Measurements from ENCODE around the gene GAD1. TPM values are rescaled to one million over a fixed set of nuclear protein-coding genes. Genes with fewer than 3 reads are reported as not detected.

GAD1 gene
- total RNA-seq, 1 donor from 2014 or later: 0.43 TPM

DNA sequence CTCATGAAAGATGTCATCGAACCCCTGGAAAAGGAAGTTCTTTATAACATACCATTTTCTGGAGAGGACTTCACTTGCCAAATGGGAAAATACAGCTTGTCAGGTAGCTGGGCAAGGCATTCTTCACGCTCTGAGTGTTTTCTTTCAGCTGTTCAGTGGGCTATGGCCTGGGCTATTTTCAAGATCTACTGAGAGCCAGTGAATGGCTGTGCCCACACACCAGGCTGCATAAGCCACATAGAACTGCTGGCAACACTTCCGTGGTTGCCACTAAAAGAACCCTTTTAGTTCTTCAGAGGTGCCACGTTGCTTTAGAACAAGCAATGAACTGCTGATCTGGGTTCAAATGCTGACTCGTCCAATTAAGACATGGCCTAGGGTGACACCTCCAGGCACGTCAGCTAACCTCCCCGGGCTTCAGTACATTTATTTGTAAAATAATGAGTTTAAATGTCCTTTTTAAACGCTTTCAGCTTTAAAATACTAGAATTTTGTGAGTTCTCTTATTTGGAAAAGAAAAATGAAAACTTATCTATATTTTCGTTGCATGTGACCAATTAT, 75.8 kb downstream of the GAD1 start:
- Mint-ChIP-seq H3K9me3 (ENCODE audit: low read depth) (no peaks in the 10 kb centered on the region), H3K27ac (no peak overlapping the region), H3K4me1 (ENCODE audit: low read depth) (no peaks in the 10 kb centered on the region), H3K4me3 (ENCODE audit: low read depth) (no peak overlapping the region), H3K36me3 (ENCODE audit: insufficient read depth) (no peaks in the 10 kb centered on the region), H3K27me3 (peaks cover 10% of the 10 kb centered on the region)
- TF ChIP-seq, protein P1, sequence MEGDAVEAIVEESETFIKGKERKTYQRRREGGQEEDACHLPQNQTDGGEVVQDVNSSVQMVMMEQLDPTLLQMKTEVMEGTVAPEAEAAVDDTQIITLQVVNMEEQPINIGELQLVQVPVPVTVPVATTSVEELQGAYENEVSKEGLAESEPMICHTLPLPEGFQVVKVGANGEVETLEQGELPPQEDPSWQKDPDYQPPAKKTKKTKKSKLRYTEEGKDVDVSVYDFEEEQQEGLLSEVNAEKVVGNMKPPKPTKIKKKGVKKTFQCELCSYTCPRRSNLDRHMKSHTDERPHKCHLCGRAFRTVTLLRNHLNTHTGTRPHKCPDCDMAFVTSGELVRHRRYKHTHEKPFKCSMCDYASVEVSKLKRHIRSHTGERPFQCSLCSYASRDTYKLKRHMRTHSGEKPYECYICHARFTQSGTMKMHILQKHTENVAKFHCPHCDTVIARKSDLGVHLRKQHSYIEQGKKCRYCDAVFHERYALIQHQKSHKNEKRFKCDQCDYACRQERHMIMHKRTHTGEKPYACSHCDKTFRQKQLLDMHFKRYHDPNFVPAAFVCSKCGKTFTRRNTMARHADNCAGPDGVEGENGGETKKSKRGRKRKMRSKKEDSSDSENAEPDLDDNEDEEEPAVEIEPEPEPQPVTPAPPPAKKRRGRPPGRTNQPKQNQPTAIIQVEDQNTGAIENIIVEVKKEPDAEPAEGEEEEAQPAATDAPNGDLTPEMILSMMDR (IDR thresholded peaks at IDR 0.05; ENCODE audit: unreplicated experiment): no peak
- DNase-seq (ENCODE audit: low spot score, unreplicated experiment): no peak

DNA sequence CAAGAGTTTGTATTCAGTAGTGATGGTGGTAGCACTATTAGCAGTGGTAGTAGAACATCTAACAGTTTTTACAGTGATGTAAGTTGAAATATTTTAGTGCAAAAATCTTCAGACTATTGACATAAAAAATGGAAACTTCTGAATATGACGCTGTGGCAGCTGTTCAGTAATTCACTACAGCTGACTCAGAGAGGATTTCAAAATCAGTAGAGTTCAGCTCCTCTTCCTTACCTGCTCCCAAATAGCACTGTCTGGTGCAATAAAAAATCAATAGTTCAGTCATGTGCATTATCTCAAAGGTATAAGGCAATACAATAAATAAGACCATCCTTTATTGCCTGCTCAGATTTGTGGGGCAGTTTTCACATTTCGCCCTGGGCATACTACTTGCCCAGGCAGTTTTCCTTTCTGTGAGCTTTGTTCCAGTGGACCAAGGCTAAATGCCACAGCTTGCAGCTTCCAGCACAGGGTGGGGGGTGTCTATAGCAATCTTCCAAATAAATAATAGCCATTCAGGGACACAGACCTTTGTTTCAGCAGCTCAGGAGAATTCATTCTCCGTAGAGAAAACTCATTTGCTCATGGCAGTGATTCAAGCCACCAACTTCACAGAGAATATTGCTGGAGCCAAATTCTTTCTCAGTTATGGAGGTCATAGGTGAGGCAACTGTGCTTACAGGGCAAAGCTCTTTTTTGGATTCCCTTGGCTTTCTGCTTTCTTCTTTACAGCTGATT, 78.5 kb downstream of the GAD1 start:
- peaks cover 2% of the 10 kb centered on the region for H3K9me3 Mint-ChIP-seq (ENCODE audit: low read depth)
- TF ChIP-seq, protein P1 (IDR thresholded peaks at IDR 0.05; ENCODE audit: unreplicated experiment): no peak
- no peaks in the 10 kb centered on the region for H3K4me1 Mint-ChIP-seq (ENCODE audit: low read depth)
- no peak overlapping the region for H3K27ac Mint-ChIP-seq
- H3K4me3 Mint-ChIP-seq (ENCODE audit: low read depth): no peak overlapping the region
- H3K36me3 Mint-ChIP-seq (ENCODE audit: insufficient read depth): no peaks in the 10 kb centered on the region
- H3K27me3 Mint-ChIP-seq: no peaks in the 10 kb centered on the region
- DNase-seq (ENCODE audit: low spot score, unreplicated experiment): no peak

DNA sequence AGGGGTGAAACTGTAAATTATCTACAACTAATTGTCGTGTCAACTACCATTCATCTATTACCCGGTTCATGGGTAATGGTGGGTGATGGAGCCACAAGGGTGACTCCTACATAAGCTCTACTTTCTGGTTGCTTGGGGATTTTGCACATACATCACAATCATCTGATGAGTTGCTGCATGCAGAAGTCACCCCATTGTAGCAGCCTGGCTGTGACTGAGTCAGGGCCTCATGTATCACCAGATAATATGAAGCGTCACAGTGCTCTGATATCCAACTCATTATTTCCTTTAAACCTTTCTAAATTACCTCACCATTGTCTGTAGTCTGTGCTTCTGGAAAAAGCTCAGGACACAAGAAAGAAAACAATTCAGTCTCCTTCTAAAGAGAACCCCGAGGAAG, 79.9 kb downstream of the GAD1 start:
- TF ChIP-seq, protein P1 (IDR thresholded peaks at IDR 0.05; ENCODE audit: unreplicated experiment): no peak
- Mint-ChIP-seq H3K36me3 (ENCODE audit: insufficient read depth) (no peaks in the 10 kb centered on the region), H3K27me3 (no peaks in the 10 kb centered on the region), H3K4me3 (ENCODE audit: low read depth) (no peak overlapping the region), H3K27ac (no peak overlapping the region), H3K4me1 (ENCODE audit: low read depth) (no peaks in the 10 kb centered on the region), H3K9me3 (ENCODE audit: low read depth) (peaks cover 2% of the 10 kb centered on the region)
- DNase-seq (ENCODE audit: low spot score, unreplicated experiment): no peak

DNA sequence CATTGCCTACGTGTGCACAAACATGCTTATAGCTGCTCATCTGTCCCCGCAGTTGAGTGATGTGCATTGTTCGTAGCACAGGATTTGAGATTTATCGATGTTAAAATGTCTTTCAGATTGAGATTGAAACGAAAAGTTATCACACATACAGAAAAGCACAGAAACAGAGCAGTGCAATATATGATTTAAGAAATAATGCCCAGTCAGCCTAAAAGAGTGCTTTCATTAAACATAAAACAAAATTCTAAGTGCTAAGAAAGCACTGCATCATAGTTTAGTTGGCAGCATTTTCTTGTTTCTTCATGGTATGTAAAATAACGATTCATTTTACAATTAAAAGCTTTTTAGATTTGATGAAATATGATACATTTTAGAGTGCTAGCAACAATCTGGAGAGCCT, 80.4 kb downstream of the GAD1 start:
- Mint-ChIP-seq H3K4me3 (ENCODE audit: low read depth) (no peak overlapping the region), H3K27ac (no peak overlapping the region), H3K9me3 (ENCODE audit: low read depth) (peaks cover 2% of the 10 kb centered on the region), H3K27me3 (no peaks in the 10 kb centered on the region), H3K4me1 (ENCODE audit: low read depth) (no peaks in the 10 kb centered on the region), H3K36me3 (ENCODE audit: insufficient read depth) (no peaks in the 10 kb centered on the region)
- DNase-seq (ENCODE audit: low spot score, unreplicated experiment): no peak
- TF ChIP-seq, protein P1 (IDR thresholded peaks at IDR 0.05; ENCODE audit: unreplicated experiment): no peak

DNA sequence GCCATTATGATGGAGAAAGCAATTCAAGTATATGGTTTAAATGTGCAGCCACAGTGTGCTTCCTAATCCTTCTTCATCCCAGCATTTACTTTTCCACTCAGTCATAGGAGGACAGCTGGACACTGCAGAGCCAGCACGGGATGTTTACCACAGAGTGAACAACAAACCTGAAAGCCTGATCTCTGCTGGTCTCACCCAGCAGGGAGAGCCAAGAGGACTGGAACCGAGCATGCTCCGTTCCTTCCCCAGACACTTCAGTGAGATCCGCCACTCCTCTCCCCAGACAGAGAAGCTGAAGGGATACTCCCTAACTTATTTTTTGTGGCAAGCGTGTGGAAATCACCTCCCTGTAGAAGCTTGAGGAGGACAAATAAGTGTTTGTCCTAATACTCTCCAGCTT, 89.2 kb downstream of the GAD1 start:
- TF ChIP-seq, protein P1 (IDR thresholded peaks at IDR 0.05; ENCODE audit: unreplicated experiment): no peak
- Mint-ChIP-seq H3K27me3 (no peaks in the 10 kb centered on the region), H3K27ac (no peak overlapping the region), H3K4me3 (ENCODE audit: low read depth) (no peak overlapping the region), H3K9me3 (ENCODE audit: low read depth) (peaks cover 10% of the 10 kb centered on the region), H3K36me3 (ENCODE audit: insufficient read depth) (peaks cover 2% of the 10 kb centered on the region), H3K4me1 (ENCODE audit: low read depth) (no peaks in the 10 kb centered on the region)
- DNase-seq (ENCODE audit: low spot score, unreplicated experiment): no peak

Other genes with a start within 250 kb of the GAD1 start
- gene SP5, start 101.5 kb upstream of the GAD1 start, total RNA-seq: 0.60 and 1.9 TPM in 2 replicates
- gene ERICH2, start 46.5 kb upstream of the GAD1 start, total RNA-seq: 0.91 and 1.1 TPM in 2 replicates
- gene GORASP2, start 112.4 kb downstream of the GAD1 start, total RNA-seq: 64.3 and 66.9 TPM in 2 replicates

Data from progenitor cell of endocrine pancreas (in vitro differentiated cells).